Mammary microvascular endothelial cell (primary cell): ENCODE measurements around the gene PCYOX1L. TPM values are rescaled to one million over a fixed set of nuclear protein-coding genes. Genes with fewer than 3 reads are reported as not detected.

Experiments
- total RNA-seq: library from RNA; depleted of rRNA; stranded (reverse); fragments of >200 nt; gene quantifications from 2 replicates; pipeline ENCODE4 v1.2.3, GENCODE V29; 2015

The PCYOX1L gene, protein sequence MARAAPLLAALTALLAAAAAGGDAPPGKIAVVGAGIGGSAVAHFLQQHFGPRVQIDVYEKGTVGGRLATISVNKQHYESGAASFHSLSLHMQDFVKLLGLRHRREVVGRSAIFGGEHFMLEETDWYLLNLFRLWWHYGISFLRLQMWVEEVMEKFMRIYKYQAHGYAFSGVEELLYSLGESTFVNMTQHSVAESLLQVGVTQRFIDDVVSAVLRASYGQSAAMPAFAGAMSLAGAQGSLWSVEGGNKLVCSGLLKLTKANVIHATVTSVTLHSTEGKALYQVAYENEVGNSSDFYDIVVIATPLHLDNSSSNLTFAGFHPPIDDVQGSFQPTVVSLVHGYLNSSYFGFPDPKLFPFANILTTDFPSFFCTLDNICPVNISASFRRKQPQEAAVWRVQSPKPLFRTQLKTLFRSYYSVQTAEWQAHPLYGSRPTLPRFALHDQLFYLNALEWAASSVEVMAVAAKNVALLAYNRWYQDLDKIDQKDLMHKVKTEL
- total RNA-seq, result 7.6 and 8.0 TPM in 2 replicates

DNA sequence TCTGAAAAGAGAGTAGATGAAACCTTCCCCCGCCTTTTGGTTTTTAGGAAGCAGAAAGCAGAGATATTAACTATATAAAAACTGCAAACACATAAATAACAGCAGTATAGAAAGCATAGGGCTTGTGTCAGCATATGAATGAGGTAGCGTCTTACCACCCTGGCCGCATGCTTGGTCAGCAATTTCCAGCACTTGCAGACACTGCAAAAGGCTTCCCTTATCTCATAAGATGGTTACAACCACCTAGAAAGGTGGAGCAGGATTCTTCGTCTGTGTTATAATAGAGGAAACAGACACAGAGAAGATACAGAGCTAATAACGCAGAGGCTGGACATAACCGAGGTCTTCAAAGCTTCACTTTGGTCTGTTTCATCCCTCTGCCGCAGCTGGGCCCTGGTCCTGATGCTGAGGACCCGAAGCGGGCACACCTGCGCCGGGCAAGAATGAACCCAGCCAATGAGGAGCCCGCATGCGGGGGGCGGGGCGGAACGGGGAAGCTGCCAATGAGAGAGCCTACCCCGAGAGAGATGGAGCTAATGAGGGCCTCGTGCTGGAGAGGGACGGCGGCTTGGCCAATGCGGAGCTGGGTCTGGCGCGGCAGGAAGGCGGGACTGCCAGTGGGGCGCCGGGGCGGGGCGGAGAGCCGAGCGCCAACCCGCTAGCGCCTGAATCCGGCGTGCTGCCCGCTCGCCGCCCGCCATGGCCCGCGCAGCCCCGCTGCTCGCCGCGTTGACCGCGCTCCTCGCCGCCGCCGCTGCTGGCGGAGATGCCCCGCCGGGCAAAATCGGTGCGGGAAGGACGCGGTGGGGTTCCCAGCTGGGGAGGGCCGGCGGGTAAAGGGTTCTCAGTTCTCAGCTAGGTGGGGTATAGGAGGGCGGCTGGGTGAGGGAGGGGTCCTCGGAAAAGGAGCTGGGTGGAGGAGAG is at the start of gene PCYOX1L:
PCYOX1L (plus strand) TSS at position 677 of the 924 bp plus-strand sequence; CDS start at position 700, 23 bp downstream.

DNA sequence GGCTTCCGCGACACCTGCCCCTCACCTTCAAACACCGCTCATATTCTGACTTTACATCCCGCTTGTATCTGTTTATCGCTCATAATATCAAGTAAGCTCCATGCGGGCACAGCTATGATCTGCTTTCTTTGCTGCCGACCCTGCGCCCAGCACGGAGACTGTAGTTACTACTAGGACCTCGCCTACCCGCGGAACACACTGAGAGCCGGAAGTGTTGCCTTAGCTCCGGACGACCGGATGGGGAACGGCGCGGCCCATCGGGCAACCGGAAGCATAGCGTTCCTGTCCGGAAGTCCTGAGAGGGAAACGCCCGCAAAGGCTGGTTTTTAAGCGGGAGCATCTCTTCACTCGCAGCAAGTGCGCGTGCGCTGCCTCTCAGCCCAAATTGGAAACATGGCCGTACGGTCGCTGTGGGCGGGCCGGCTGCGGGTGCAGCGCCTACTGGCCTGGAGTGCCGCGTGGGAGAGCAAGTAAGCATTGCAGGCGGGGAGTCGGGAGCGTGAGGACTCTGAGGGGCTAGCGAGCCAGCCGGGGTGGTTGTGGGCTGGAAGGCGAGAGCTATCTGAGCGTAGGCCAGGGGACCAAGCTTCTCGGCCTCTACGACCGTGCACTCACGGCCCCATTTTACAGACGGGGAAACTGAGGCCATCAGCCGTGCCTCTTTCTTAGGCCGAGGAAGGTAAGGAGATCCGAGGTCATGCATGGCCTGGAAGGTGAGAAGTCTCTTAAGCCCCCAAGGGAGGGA is 12.5 kb upstream of the PCYOX1L start, which contains the start of gene GRPEL2:
GRPEL2 (plus strand) TSS at position 353 of the 745 bp plus-strand sequence; CDS start at position 394, 41 bp downstream.

GRCh38 chr5:149379177-149379761 is 21.4 kb downstream of the PCYOX1L start, which contains the start of gene IL17B:
Gene IL17B, minus strand, starts transcription at chr5:149379292. Its CDS starts 67 bp downstream, at chr5:149379225.

Other genes starting within 250 kb of the PCYOX1L start
- gene ABLIM3, start 216.6 kb upstream of the PCYOX1L start, total RNA-seq, result 51.7 and 57.6 TPM in 2 replicates
- gene AFAP1L1, start 86.2 kb upstream of the PCYOX1L start, total RNA-seq, result 69.0 and 72.3 TPM in 2 replicates
- gene GRPEL2, start 12.5 kb upstream of the PCYOX1L start, total RNA-seq, result 14.3 and 17.5 TPM in 2 replicates
- gene IL17B, start 21.2 kb downstream of the PCYOX1L start, total RNA-seq, result not detected in 2 replicates
- gene CSNK1A1, start 193.4 kb downstream of the PCYOX1L start, total RNA-seq, result 229 and 240 TPM in 2 replicates
- gene ARHGEF37, start 223.5 kb downstream of the PCYOX1L start, total RNA-seq, result 3.3 and 5.6 TPM in 2 replicates